NCI-H345 treated with DMSO at 0.1 percent for 48 hours (cell line): ENCODE measurements around the gene ACACA.
A peak's percentile ranks its signal among the peaks of the same experiment; 100 is the strongest.
"Not testable (repeated sequence)": the region's sequence is repeated elsewhere in the genome, so short reads cannot be mapped to it uniquely, and the experiment has no call there.

ENCODE experiments used
- DNase-seq: peaks from one replicate; lab custom pipeline; 2025; ENCODE audit not compliant: unreplicated experiment; lab: John Stamatoyannopoulos, UW

Gene ACACA

GRCh38 chr17:37180376-37180775 lies 226.3 kb downstream of the ACACA start:
- DNase-seq, result no peak

- DNase-seq, result no peak
Measured at GRCh38 chr17:37179893-37180292, 226.7 kb downstream of the ACACA start.

- DNase-seq, result peak; percentile 19
Measured at GRCh38 chr17:37177254-37177870, 229.3 kb downstream of the ACACA start.

- no peak for DNase-seq
Measured at GRCh38 chr17:37176723-37177122, 229.9 kb downstream of the ACACA start.

GRCh38 chr17:37174205-37174604 lies 232.4 kb downstream of the ACACA start:
- no peak for DNase-seq

- no peak for DNase-seq
Measured at GRCh38 chr17:37170881-37171425, 235.7 kb downstream of the ACACA start.

- DNase-seq, result peak; percentile 60
Measured at GRCh38 chr17:37168731-37169353, 237.8 kb downstream of the ACACA start.

GRCh38 chr17:37167756-37168155 lies 238.9 kb downstream of the ACACA start:
- no peak for DNase-seq

GRCh38 chr17:37164057-37164456 lies 242.6 kb downstream of the ACACA start:
- no peak for DNase-seq

GRCh38 chr17:37162800-37163199 lies 243.8 kb downstream of the ACACA start:
- no peak for DNase-seq

GRCh38 chr17:37160944-37161343 lies 245.7 kb downstream of the ACACA start:
- no peak for DNase-seq

- no peak for DNase-seq
Measured at GRCh38 chr17:37158290-37158689, 248.3 kb downstream of the ACACA start.

GRCh38 chr17:37148156-37148555 lies 258.5 kb downstream of the ACACA start:
- DNase-seq, result no peak

GRCh38 chr17:37147301-37147812 lies 259.3 kb downstream of the ACACA start:
- DNase-seq, result no peak

GRCh38 chr17:37146086-37147064 lies 260.3 kb downstream of the ACACA start:
- no peak for DNase-seq

GRCh38 chr17:37144075-37144701 lies 262.4 kb downstream of the ACACA start:
- no peak for DNase-seq

- not testable (repeated sequence) for DNase-seq
Measured at GRCh38 chr17:37143558-37143957, 263.1 kb downstream of the ACACA start.

- no peak for DNase-seq
Measured at GRCh38 chr17:37142294-37142896, 264.2 kb downstream of the ACACA start.

GRCh38 chr17:37138571-37139120 lies 268.0 kb downstream of the ACACA start:
- DNase-seq, result no peak

- no peak for DNase-seq
Measured at GRCh38 chr17:37137906-37138514, 268.6 kb downstream of the ACACA start.
